ENCODE results near the gene SUGCT.

The SUGCT gene

DNA sequence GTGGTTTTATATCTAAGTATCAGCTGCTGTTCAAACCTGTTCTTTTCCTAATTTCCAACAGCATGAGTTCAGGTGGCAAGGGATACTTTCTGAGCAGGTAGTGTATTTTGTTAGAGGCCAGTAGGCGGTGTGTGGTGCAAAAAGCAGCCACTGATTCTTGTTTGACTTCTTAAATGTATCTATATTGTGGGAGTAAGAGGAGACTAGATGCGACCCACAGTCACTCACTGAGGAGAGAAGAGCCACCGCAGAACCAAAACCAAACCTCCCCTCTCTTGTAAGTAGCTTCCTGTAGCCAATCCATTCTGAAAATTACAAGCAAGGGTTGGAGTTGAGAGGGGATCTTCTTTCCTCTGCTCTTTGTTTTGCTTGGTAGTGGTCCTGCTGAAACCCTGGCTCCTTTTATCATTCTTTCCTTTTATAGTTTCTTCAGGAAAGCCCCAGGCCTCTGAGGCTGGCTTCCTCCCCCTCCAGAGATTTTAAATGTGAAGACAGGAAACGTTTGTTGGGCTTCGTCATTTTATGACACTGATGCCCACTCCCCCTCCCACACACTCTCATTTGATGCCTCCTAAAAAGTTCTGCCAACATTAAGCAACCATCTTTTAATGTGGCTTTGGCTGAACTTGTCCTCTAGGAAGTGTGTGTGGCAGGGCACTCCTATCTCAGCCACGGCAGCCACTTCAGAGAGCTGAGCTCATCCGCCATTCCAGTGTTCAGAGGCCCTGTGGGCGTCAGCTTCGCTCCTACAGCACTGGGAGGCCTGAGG is 566.0 kb downstream of the SUGCT start:
- no peak for DNase-seq

- no peak for DNase-seq
Measured at GRCh38 chr7:40701836-40702551, 567.2 kb downstream of the SUGCT start.

- no peak for DNase-seq
Measured at GRCh38 chr7:40704172-40704571, 569.4 kb downstream of the SUGCT start.

DNA sequence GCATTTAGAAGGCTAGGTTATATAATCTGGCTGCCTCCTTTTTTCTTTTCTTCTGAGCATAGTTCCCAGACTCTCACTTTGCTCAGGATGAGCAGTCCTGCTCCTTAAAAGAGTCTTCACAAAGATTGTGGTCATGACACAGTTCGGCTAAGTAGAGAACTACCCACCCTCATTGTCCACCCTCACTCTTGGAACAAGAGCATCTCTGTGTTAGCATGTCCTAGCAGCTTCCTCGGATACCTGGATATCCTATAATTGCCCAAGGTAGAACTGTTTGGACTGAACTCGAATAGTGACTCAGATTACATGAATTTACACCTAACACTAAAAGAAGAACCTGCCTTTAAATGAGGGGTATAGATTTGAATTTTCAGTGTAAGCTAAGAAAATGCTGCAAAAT is 572.0 kb downstream of the SUGCT start:
- DNase-seq: no peak

DNA sequence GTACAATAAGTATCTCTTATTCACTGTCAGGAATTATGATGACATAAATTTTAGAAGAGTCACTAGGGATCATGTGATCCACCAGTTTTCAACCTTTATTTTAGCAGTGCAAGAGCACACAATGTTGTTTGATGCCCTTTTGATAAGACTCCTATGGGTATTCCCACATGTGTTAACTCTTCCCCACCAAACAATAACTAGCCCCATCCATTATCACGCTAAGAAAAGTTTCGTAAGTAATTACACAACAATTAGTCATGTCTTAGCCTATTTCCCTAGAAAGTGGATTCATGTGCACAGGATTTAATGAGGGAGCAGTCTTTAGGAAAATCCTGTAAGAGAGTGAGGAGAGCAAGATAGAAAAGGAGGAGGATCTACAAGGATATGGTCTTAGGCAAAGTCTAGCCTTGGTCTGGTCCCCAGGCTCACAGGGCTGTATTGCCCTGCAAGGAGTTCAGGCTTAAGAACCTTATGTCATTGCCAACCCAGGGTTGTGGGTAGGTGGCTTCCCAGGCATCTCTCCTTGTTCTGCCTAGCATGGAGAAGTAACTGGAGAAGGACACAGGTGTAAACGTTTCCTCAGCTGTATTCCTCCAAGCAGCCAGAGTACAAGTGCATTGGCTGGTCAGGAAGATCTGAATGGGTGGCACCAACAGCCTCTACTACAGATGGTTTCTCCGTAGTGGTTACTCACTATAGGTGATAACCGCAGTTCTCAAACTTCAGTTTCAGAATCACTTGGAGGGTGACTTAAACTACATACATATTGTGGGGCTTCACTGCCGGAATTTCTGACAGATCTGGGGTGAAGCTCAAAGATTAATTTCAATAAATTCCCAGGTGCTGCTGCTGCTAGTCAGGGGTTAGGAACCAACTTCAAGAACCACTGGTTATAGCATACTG is 574.5 kb downstream of the SUGCT start:
- no peak for DNase-seq

- DNase-seq: no peak
Measured at GRCh38 chr7:40711706-40712105, 576.9 kb downstream of the SUGCT start.

GRCh38 chr7:40714363-40715052 is 579.7 kb downstream of the SUGCT start:
- DNase-seq: no peak

GRCh38 chr7:40715053-40715430 is 580.2 kb downstream of the SUGCT start:
- DNase-seq: no peak

GRCh38 chr7:40716052-40716451 is 581.2 kb downstream of the SUGCT start:
- no peak for DNase-seq

GRCh38 chr7:40717242-40717641 is 582.4 kb downstream of the SUGCT start:
- no peak for DNase-seq

- DNase-seq: no peak
Measured at GRCh38 chr7:40720416-40720815, 585.6 kb downstream of the SUGCT start.

DNA sequence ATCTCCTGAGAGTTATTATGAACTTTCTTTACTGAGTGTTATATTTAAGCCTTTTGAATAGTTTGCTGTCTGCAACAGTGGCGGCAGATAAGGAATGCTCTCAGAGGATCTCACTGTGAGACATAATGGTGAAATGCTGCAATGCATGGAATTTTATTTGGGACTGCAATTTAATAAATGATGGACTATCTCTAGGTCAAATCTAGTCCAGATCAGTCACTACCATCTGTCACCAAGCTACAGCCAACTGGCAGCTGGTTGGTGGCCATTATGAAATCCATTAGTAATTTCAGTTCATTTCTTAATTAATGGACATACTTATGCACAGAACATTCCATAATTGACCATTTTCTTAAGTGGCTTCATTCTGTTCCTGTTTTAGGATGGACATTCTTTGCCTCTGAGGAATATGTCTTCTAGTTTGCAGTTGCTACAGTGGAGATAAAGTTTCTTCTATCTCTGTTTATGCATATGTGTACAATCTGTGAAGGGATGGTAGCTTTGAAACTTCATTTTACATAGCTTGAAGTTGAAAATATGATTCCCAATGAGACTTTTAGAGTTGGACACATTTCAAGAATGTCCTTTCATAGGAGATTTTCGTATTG is 586.6 kb downstream of the SUGCT start:
- no peak for DNase-seq

DNA sequence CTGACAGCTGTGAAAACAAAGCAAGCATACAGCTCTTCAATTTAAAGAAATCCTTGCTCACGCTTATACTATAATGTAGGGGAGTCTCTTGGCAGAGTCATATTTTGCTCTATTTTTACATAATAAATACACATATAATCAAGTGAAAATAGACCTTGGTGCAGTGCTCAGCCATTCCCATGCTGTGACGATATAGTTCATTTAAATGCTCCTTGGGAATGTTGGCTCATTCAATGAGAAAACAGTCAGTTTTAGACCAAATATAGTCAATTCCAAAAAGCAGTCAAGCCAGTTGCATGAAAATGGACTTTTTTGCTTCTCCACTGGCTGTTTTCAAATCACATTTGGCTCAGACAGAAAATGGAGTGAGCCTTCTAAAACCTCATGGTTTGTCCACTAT is 587.4 kb downstream of the SUGCT start:
- no peak for DNase-seq

DNA sequence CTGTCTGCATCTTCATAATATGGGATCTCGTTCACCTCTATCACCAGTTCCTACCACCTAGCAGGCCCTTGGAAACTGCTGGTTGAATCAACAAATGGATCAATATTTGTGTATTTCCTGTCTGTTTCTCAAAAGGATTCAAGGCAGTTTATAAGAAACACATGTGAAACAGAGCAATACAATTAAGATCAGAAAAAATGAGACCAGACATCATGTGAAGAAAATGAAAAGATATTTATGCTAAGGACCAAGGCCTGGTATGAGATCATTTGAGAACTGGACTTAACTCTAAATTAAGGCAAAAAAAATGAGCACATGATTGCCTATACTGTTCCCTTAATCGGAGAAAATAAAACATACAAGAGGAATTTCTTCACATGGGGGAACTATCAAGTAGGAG is 589.0 kb downstream of the SUGCT start:
- DNase-seq: no peak

GRCh38 chr7:40726559-40726958 is 591.8 kb downstream of the SUGCT start:
- DNase-seq: no peak

- no peak for DNase-seq
Measured at GRCh38 chr7:40733114-40733513, 598.3 kb downstream of the SUGCT start.

GRCh38 chr7:40733578-40733977 is 598.8 kb downstream of the SUGCT start:
- no peak for DNase-seq

GRCh38 chr7:40739257-40739656 is 604.5 kb downstream of the SUGCT start:
- no peak for DNase-seq

DNA sequence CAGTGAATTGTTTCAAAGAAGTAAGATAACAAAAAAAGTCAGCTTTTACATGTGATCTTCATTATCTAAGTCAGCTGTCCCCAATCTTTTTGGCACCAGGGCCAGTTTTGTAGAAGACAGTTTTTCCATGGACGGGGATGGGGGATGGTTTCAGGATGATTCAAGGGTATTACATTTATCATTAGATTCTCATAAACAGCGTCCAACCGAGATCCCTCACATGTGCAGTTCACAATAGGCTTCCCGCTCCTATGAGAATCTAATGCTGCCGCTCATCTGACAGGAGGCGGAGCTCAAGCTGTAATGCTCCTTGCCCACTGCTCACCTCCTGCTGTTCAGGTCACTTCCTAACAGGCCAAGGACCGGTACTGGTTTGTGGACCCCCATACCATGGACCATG is 607.5 kb downstream of the SUGCT start:
- no peak for DNase-seq

GRCh38 chr7:40746841-40747556 is 612.2 kb downstream of the SUGCT start:
- DNase-seq: no peak

DNA sequence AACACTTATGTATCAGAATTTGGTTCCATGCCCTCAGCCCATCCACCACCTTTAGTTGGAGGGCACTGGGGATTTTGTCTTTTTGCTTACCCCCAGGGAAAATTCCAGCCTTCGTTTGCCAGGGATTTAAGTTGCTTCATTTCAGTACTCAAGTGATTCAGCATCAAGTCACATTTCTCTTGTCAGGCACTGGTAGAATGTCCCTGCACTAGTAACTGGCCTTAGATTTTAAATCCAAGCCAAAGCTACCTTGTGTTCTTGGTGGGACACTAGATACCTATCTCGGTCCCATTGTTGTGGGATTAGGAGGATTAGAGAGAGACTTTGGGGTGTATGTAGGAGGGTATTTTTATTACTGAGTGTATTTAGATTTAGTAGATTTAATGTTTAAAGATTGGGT is 613.1 kb downstream of the SUGCT start:
- no peak for DNase-seq

DNA sequence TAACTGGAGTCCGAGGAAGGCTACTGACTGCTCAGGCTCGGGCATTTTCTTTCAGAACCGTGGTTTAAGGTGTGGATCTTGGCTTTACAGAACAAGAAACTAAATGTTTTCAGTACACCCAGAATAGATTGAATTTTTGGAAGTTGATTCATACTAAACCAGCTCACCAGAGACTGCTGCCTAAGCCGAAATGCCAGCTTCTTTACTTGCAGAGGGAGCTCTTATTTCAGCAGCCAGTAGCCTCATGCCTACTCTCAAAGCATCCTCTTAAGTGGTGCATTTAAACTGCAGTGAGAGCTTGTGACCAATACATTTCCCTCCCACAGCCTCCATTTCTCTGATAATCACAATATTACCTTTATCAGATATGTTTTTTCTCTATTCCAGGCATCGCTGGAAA is 615.1 kb downstream of the SUGCT start:
- DNase-seq: no peak

Measured in stimulated activated naive CD4-positive, alpha-beta T cell treated with Interleukin-2 at 50 U/mL for 16 hours (primary cell).